ENCODE measurements around the gene FCRL6. TPM values are rescaled to one million over a fixed set of nuclear protein-coding genes. Genes with fewer than 3 reads are reported as not detected.

The FCRL6 gene
- total RNA-seq = not detected

- Histone ChIP-seq H3K4me1 (replicated peaks) (no peaks in the 10 kb centered on the region), H3K27me3 (replicated peaks; ENCODE audit: insufficient read depth) (no peaks in the 10 kb centered on the region), H3K27ac (no peak within 1 kb of the TSS), H3K4me3 (no peak within 1 kb of the TSS), H3K36me3 (no peaks in the 10 kb centered on the region), H3K9me3 (no peaks in the 10 kb centered on the region)
- DNase-seq (ENCODE audit: low spot score) = no peak
- TF ChIP-seq CTCF (IDR thresholded peaks at IDR 0.05) (no peak), POLR2AphosphoS5 (IDR thresholded peaks at IDR 0.05) (no peak), POLR2A (IDR thresholded peaks at IDR 0.05) (no peak)
- 81% methylated on average over 8 of the region's 8 CpGs for WGBS
- intact Hi-C loops (cut with DNase I) = no loop called here
Measured at GRCh38 chr1:159802111-159802510, at the start of gene FCRL6. Gene FCRL6, plus strand, starts transcription at chr1:159802360. Its CDS starts 65 bp downstream, at chr1:159802425.

GRCh38 chr1:159753386-159753785 is 48.8 kb upstream of the FCRL6 start:
- Histone ChIP-seq H3K27me3 (replicated peaks; ENCODE audit: insufficient read depth) (no peaks in the 10 kb centered on the region), H3K27ac (no peak overlapping the region), H3K4me3 (no peak overlapping the region), H3K4me1 (replicated peaks) (no peaks in the 10 kb centered on the region), H3K9me3 (no peaks in the 10 kb centered on the region), H3K36me3 (no peaks in the 10 kb centered on the region)
- 72% methylated on average over 4 of the region's 4 CpGs for WGBS
- no peak for DNase-seq (ENCODE audit: low spot score)
- intact Hi-C loops (cut with DNase I) = no loop called here
- no peak for TF ChIP-seq POLR2A (IDR thresholded peaks at IDR 0.05)
- no peak for TF ChIP-seq CTCF (IDR thresholded peaks at IDR 0.05)
- no peak for TF ChIP-seq POLR2AphosphoS5 (IDR thresholded peaks at IDR 0.05)

- no peak overlapping the region for H3K4me3 ChIP-seq
- no peaks in the 10 kb centered on the region for H3K27me3 ChIP-seq (replicated peaks; ENCODE audit: insufficient read depth)
- no peaks in the 10 kb centered on the region for H3K9me3 ChIP-seq
- intact Hi-C loops (cut with DNase I) = no loop called here
- TF ChIP-seq POLR2A (IDR thresholded peaks at IDR 0.05) (no peak), CTCF (IDR thresholded peaks at IDR 0.05) (no peak), POLR2AphosphoS5 (IDR thresholded peaks at IDR 0.05) (no peak)
- 97% methylated on average over 3 of the region's 3 CpGs for WGBS
- H3K36me3 ChIP-seq = no peaks in the 10 kb centered on the region
- no peak overlapping the region for H3K27ac ChIP-seq
- DNase-seq (ENCODE audit: low spot score) = no peak
- no peaks in the 10 kb centered on the region for H3K4me1 ChIP-seq (replicated peaks)
Measured at GRCh38 chr1:159755451-159756007, 46.6 kb upstream of the FCRL6 start.

- H3K27ac ChIP-seq = no peak overlapping the region
Measured at GRCh38 chr1:159756397-159756796, 45.8 kb upstream of the FCRL6 start.

More at GRCh38 chr1:159756397-159756796, 45.8 kb upstream of the FCRL6 start:
- H3K4me1 ChIP-seq (replicated peaks) = no peaks in the 10 kb centered on the region
- no peak for DNase-seq (ENCODE audit: low spot score)
- no peaks in the 10 kb centered on the region for H3K36me3 ChIP-seq
- H3K27me3 ChIP-seq (replicated peaks; ENCODE audit: insufficient read depth) = no peaks in the 10 kb centered on the region
- intact Hi-C loops (cut with DNase I) = no loop called here
- H3K4me3 ChIP-seq = no peak overlapping the region
- no peaks in the 10 kb centered on the region for H3K9me3 ChIP-seq
- TF ChIP-seq CTCF (IDR thresholded peaks at IDR 0.05) = no peak
- no peak for TF ChIP-seq POLR2AphosphoS5 (IDR thresholded peaks at IDR 0.05)
- no peak for TF ChIP-seq POLR2A (IDR thresholded peaks at IDR 0.05)
